Mesendoderm (in vitro differentiated cells): Measurements from ENCODE around the gene ETNK2.

Experiments
- DNase-seq: peaks from one replicate; pipeline ENCODE4 v3.0.0; 2013
- H2AK5ac ChIP-seq: 2 replicates; pipeline ENCODE4 v1.6.1; 2013; ENCODE audit warnings: low read length, inconsistent platforms
- H2BK120ac ChIP-seq: 2 replicates; pipeline ENCODE4 v1.6.1; 2013; ENCODE audit warnings: low read depth, mild to moderate bottlenecking, low read length, moderate library complexity, mixed read lengths
- H2BK15ac ChIP-seq: replicated peaks from 2 replicates; pipeline ENCODE4 v1.6.1; 2013; ENCODE audit warnings: low read depth, mild to moderate bottlenecking, moderate library complexity
- H2BK5ac ChIP-seq: 2 replicates; pipeline ENCODE4 v1.6.1; 2013; ENCODE audit warnings: low read length, inconsistent platforms
- H3K18ac ChIP-seq: 2 replicates; pipeline ENCODE4 v1.6.1; 2013; ENCODE audit warnings: mild to moderate bottlenecking, low read length, mixed read lengths
- H3K23ac ChIP-seq: one replicate; pipeline ENCODE4 v1.6.1; 2013; ENCODE audit warnings: low read length
- H3K27ac ChIP-seq: 2 replicates; pipeline ENCODE4 v1.5.1; 2013; ENCODE audit warnings: low read depth, mild to moderate bottlenecking, inconsistent platforms, low read length, moderate library complexity
- H3K27me3 ChIP-seq: 2 replicates; pipeline ENCODE4 v1.6.1; 2013; ENCODE audit warnings: low read length, control low read depth, mild to moderate bottlenecking, inconsistent platforms; ENCODE audit not compliant: insufficient read depth, poor library complexity
- H3K36me3 ChIP-seq: 2 replicates; pipeline ENCODE4 v1.6.1; 2013; ENCODE audit warnings: low read length, inconsistent platforms; ENCODE audit not compliant: control insufficient read depth, insufficient read depth
- H3K4ac ChIP-seq: one replicate; pipeline ENCODE4 v1.6.1; 2013; ENCODE audit warnings: low read depth, mild to moderate bottlenecking, low read length, moderate library complexity
- H3K4me1 ChIP-seq: 2 replicates; pipeline ENCODE4 v1.6.1; 2013; ENCODE audit warnings: low read depth, low read length, inconsistent platforms; ENCODE audit not compliant: control insufficient read depth
- H3K4me2 ChIP-seq: 2 replicates; pipeline ENCODE4 v1.6.1; 2013; ENCODE audit warnings: low read length
- H3K4me3 ChIP-seq: 2 replicates; pipeline ENCODE4 v1.5.1; 2013; ENCODE audit warnings: mild to moderate bottlenecking, low read length
- H3K56ac ChIP-seq: one replicate; pipeline ENCODE4 v1.6.1; 2013; ENCODE audit warnings: low read length
- H3K79me1 ChIP-seq: 2 replicates; pipeline ENCODE4 v1.6.1; 2013; ENCODE audit warnings: low read length, inconsistent platforms
- H3K79me2 ChIP-seq: 2 replicates; pipeline ENCODE4 v1.6.1; 2013; ENCODE audit warnings: mild to moderate bottlenecking, low read length; ENCODE audit not compliant: control insufficient read depth, insufficient read depth
- H3K9ac ChIP-seq: 2 replicates; pipeline ENCODE4 v1.6.1; 2013; ENCODE audit warnings: low read length, inconsistent platforms
- H4K5ac ChIP-seq: one replicate; pipeline ENCODE4 v1.6.1; 2013; ENCODE audit warnings: low read length
- H4K8ac ChIP-seq: one replicate; pipeline ENCODE4 v1.6.1; 2013; ENCODE audit warnings: low read depth, mild to moderate bottlenecking, control low read depth, low read length, moderate library complexity
- WGBS: extraction: QIAGEN DNeasy Blood & Tissue Kit; methylation state at CpG from one replicate; pipeline ENCODE4 v1.1.7; 2013; ENCODE audit warnings: low lambda C conversion rate, missing lambda C conversion rate; ENCODE audit not compliant: insufficient coverage; ENCODE audit errors: extremely low coverage; 5-methylcytosine and 5-hydroxymethylcytosine counted together

The ETNK2 gene

GRCh38 chr1:204124639-204125038 is 27.2 kb downstream of the ETNK2 start:
- Histone ChIP-seq H3K9ac (no peak overlapping the region), H3K27me3 (no peaks in the 10 kb centered on the region), H3K27ac (no peak overlapping the region), H4K5ac (no peak overlapping the region), H3K36me3 (peaks cover 15% of the 10 kb centered on the region), H3K18ac (no peak overlapping the region), H3K4me3 (no peak overlapping the region), H3K23ac (no peak overlapping the region), H2BK5ac (no peak overlapping the region), H3K4me1 (peaks cover 3% of the 10 kb centered on the region), H2AK5ac (no peak overlapping the region), H3K4ac (no peak overlapping the region), H3K4me2 (no peak overlapping the region), H3K79me2 (no peaks in the 10 kb centered on the region), H3K56ac (no peak overlapping the region), H2BK15ac (no peak overlapping the region), H4K8ac (no peak overlapping the region), H3K79me1 (peaks cover 3% of the 10 kb centered on the region), H2BK120ac (no peak overlapping the region)
- DNase-seq = no peak
- WGBS = no CpG with 5 or more reads among the region's 22 CpGs

- H3K9ac ChIP-seq = no peak overlapping the region
- no peak overlapping the region for H2BK15ac ChIP-seq
- no CpG with 5 or more reads among the region's 9 CpGs for WGBS
These were observed 28.5 kb downstream of the ETNK2 start for GRCh38 chr1:204123376-204123775.

GRCh38 chr1:204121840-204122555 is 29.8 kb downstream of the ETNK2 start:
- WGBS = no CpG with 5 or more reads among the region's 17 CpGs

More at GRCh38 chr1:204123376-204123775, 28.5 kb downstream of the ETNK2 start:
- Histone ChIP-seq H3K4me1 (no peaks in the 10 kb centered on the region), H3K27me3 (no peaks in the 10 kb centered on the region), H2AK5ac (no peak overlapping the region), H2BK120ac (no peak overlapping the region), H3K18ac (no peak overlapping the region), H3K79me2 (no peaks in the 10 kb centered on the region), H4K5ac (no peak overlapping the region), H3K4me3 (no peak overlapping the region), H4K8ac (no peak overlapping the region), H3K36me3 (peaks cover 15% of the 10 kb centered on the region), H3K27ac (no peak overlapping the region), H3K23ac (no peak overlapping the region), H2BK5ac (no peak overlapping the region), H3K56ac (no peak overlapping the region), H3K79me1 (peaks cover 3% of the 10 kb centered on the region), H3K4ac (no peak overlapping the region), H3K4me2 (no peak overlapping the region)
- DNase-seq = peak; percentile 68

GRCh38 chr1:204116539-204116938 is 35.3 kb downstream of the ETNK2 start:
- no peak overlapping the region for H3K4me3 ChIP-seq
- WGBS = no CpG with 5 or more reads among the region's 4 CpGs

More at GRCh38 chr1:204121840-204122555, 29.8 kb downstream of the ETNK2 start:
- H3K4ac ChIP-seq = no peak overlapping the region
- no peak overlapping the region for H3K18ac ChIP-seq
- no peaks in the 10 kb centered on the region for H3K4me1 ChIP-seq
- H3K79me1 ChIP-seq = peaks cover 3% of the 10 kb centered on the region
- no peak overlapping the region for H2BK15ac ChIP-seq
- no peak overlapping the region for H2BK5ac ChIP-seq
- H3K23ac ChIP-seq = no peak overlapping the region
- DNase-seq = no peak
- no peak overlapping the region for H2BK120ac ChIP-seq
- H3K79me2 ChIP-seq = no peaks in the 10 kb centered on the region
- H3K27ac ChIP-seq = no peak overlapping the region
- peaks cover 15% of the 10 kb centered on the region for H3K36me3 ChIP-seq
- H4K5ac ChIP-seq = no peak overlapping the region
- no peaks in the 10 kb centered on the region for H3K27me3 ChIP-seq
- H3K4me2 ChIP-seq = no peak overlapping the region
- no peak overlapping the region for H4K8ac ChIP-seq
- H3K4me3 ChIP-seq = no peak overlapping the region
- H3K56ac ChIP-seq = no peak overlapping the region
- no peak overlapping the region for H3K9ac ChIP-seq
- no peak overlapping the region for H2AK5ac ChIP-seq

GRCh38 chr1:204115116-204115515 is 36.7 kb downstream of the ETNK2 start:
- H3K79me1 ChIP-seq = peaks cover 16% of the 10 kb centered on the region
- no peaks in the 10 kb centered on the region for H3K4me1 ChIP-seq
- no peak overlapping the region for H3K18ac ChIP-seq
- H3K23ac ChIP-seq = no peak overlapping the region
- H2BK120ac ChIP-seq = no peak overlapping the region
- no peaks in the 10 kb centered on the region for H3K27me3 ChIP-seq
- no peak overlapping the region for H3K27ac ChIP-seq
- no CpG with 5 or more reads among the region's 4 CpGs for WGBS
- no peak overlapping the region for H3K9ac ChIP-seq
- no peak for DNase-seq
- no peak overlapping the region for H2BK15ac ChIP-seq
- H4K5ac ChIP-seq = no peak overlapping the region
- H3K36me3 ChIP-seq = peaks cover 4% of the 10 kb centered on the region
- no peak overlapping the region for H3K4me3 ChIP-seq
- H3K56ac ChIP-seq = no peak overlapping the region
- H2AK5ac ChIP-seq = no peak overlapping the region
- no peak overlapping the region for H4K8ac ChIP-seq
- H3K4me2 ChIP-seq = no peak overlapping the region
- H3K4ac ChIP-seq = no peak overlapping the region
- H3K79me2 ChIP-seq = peaks cover 30% of the 10 kb centered on the region
- H2BK5ac ChIP-seq = no peak overlapping the region

More at GRCh38 chr1:204116539-204116938, 35.3 kb downstream of the ETNK2 start:
- Histone ChIP-seq H3K36me3 (peaks cover 4% of the 10 kb centered on the region), H4K8ac (no peak overlapping the region), H3K79me1 (peaks cover 12% of the 10 kb centered on the region), H3K27me3 (no peaks in the 10 kb centered on the region), H4K5ac (no peak overlapping the region), H3K9ac (no peak overlapping the region), H3K79me2 (peaks cover 22% of the 10 kb centered on the region), H3K18ac (no peak overlapping the region), H2BK120ac (no peak overlapping the region), H3K4me2 (no peak overlapping the region), H2BK5ac (no peak overlapping the region), H3K27ac (no peak overlapping the region), H3K4me1 (no peaks in the 10 kb centered on the region), H3K56ac (no peak overlapping the region), H2BK15ac (no peak overlapping the region), H2AK5ac (no peak overlapping the region), H3K4ac (no peak overlapping the region), H3K23ac (no peak overlapping the region)
- no peak for DNase-seq

GRCh38 chr1:204114606-204115005 is 37.2 kb downstream of the ETNK2 start:
- H3K23ac ChIP-seq = no peak overlapping the region
- H4K8ac ChIP-seq = no peak overlapping the region
- no peak overlapping the region for H3K4me3 ChIP-seq
- no peak for DNase-seq
- H3K18ac ChIP-seq = no peak overlapping the region
- H2BK120ac ChIP-seq = no peak overlapping the region
- no peak overlapping the region for H3K9ac ChIP-seq
- no peak overlapping the region for H2AK5ac ChIP-seq
- H3K79me2 ChIP-seq = peaks cover 31% of the 10 kb centered on the region
- H3K27me3 ChIP-seq = no peaks in the 10 kb centered on the region
- H3K27ac ChIP-seq = no peak overlapping the region
- H3K4me2 ChIP-seq = no peak overlapping the region
- H3K4me1 ChIP-seq = no peaks in the 10 kb centered on the region
- H4K5ac ChIP-seq = no peak overlapping the region
- WGBS = no CpG with 5 or more reads among the region's 4 CpGs
- H2BK15ac ChIP-seq = no peak overlapping the region
- no peak overlapping the region for H3K4ac ChIP-seq
- H3K36me3 ChIP-seq = peaks cover 2% of the 10 kb centered on the region
- H2BK5ac ChIP-seq = no peak overlapping the region
- no peak overlapping the region for H3K56ac ChIP-seq
- H3K79me1 ChIP-seq = peaks cover 16% of the 10 kb centered on the region
